Measurements from ENCODE around the gene FAM3B.
A peak's percentile ranks its signal among the peaks of the same experiment; 100 is the strongest.
"Not testable (repeated sequence)": the region's sequence is repeated elsewhere in the genome, so short reads cannot be mapped to it uniquely, and the experiment has no call there.

FAM3B gene

GRCh38 chr21:41349126-41349525 lies 32.5 kb downstream of the FAM3B start:
- Histone ChIP-seq H3K4me3 (ENCODE audit: low read length in 2 of 2) (no peak overlapping the region), H3K36me3 (ENCODE audit: control insufficient read depth in 2 of 2, insufficient read depth in 2 of 2, low read length in 2 of 2) (no peaks in the 10 kb centered on the region), H3K27ac (ENCODE audit: low read depth in 2 of 2, low read length in 2 of 2) (no peak overlapping the region), H3K9me3 (ENCODE audit: control insufficient read depth in 2 of 2, low read length in 2 of 2) (no peaks in the 10 kb centered on the region), H3K27me3 (ENCODE audit: control insufficient read depth in 2 of 2, insufficient read depth in 2 of 2, low read length in 2 of 2) (peaks cover 0 to 10% of the 10 kb centered on the region in 2 donors), H3K9ac (ENCODE audit: low read depth in 1 of 2, low read length in 2 of 2) (no peak overlapping the region), H3K4me1 (ENCODE audit: control insufficient read depth in 2 of 2, insufficient read depth in 2 of 2, low read length in 2 of 2) (no peaks in the 10 kb centered on the region)

GRCh38 chr21:41349619-41350390 lies 33.2 kb downstream of the FAM3B start:
- Histone ChIP-seq H3K4me3 (ENCODE audit: low read length in 2 of 2) (no peak overlapping the region), H3K9ac (ENCODE audit: low read depth in 1 of 2, low read length in 2 of 2) (no peak overlapping the region), H3K36me3 (ENCODE audit: control insufficient read depth in 2 of 2, insufficient read depth in 2 of 2, low read length in 2 of 2) (no peaks in the 10 kb centered on the region), H3K27ac (ENCODE audit: low read depth in 2 of 2, low read length in 2 of 2) (no peak overlapping the region), H3K27me3 (ENCODE audit: control insufficient read depth in 2 of 2, insufficient read depth in 2 of 2, low read length in 2 of 2) (peaks cover 0 to 10% of the 10 kb centered on the region in 2 donors), H3K4me1 (ENCODE audit: control insufficient read depth in 2 of 2, insufficient read depth in 2 of 2, low read length in 2 of 2) (no peaks in the 10 kb centered on the region), H3K9me3 (ENCODE audit: control insufficient read depth in 2 of 2, low read length in 2 of 2) (no peaks in the 10 kb centered on the region)

GRCh38 chr21:41350436-41351155 lies 34.0 kb downstream of the FAM3B start:
- H3K9me3 ChIP-seq (ENCODE audit: control insufficient read depth in 2 of 2, low read length in 2 of 2): no peaks in the 10 kb centered on the region
- no peak overlapping the region for H3K27ac ChIP-seq (ENCODE audit: low read depth in 2 of 2, low read length in 2 of 2)
- no peaks in the 10 kb centered on the region for H3K4me1 ChIP-seq (ENCODE audit: control insufficient read depth in 2 of 2, insufficient read depth in 2 of 2, low read length in 2 of 2)
- H3K27me3 ChIP-seq (ENCODE audit: control insufficient read depth in 2 of 2, insufficient read depth in 2 of 2, low read length in 2 of 2): peaks cover 0 to 10% of the 10 kb centered on the region in 2 donors
- H3K9ac ChIP-seq (ENCODE audit: low read depth in 1 of 2, low read length in 2 of 2): no peak overlapping the region
- no peak overlapping the region for H3K4me3 ChIP-seq (ENCODE audit: low read length in 2 of 2)
- H3K36me3 ChIP-seq (ENCODE audit: control insufficient read depth in 2 of 2, insufficient read depth in 2 of 2, low read length in 2 of 2): no peaks in the 10 kb centered on the region

GRCh38 chr21:41357546-41357945 lies 40.9 kb downstream of the FAM3B start:
- H3K27me3 ChIP-seq (ENCODE audit: control insufficient read depth in 2 of 2, insufficient read depth in 2 of 2, low read length in 2 of 2): no peaks in the 10 kb centered on the region
- H3K36me3 ChIP-seq (ENCODE audit: control insufficient read depth in 2 of 2, insufficient read depth in 2 of 2, low read length in 2 of 2): no peaks in the 10 kb centered on the region
- no peak overlapping the region for H3K27ac ChIP-seq (ENCODE audit: low read depth in 2 of 2, low read length in 2 of 2)
- H3K9me3 ChIP-seq (ENCODE audit: control insufficient read depth in 2 of 2, low read length in 2 of 2): no peaks in the 10 kb centered on the region
- no peak overlapping the region for H3K4me3 ChIP-seq (ENCODE audit: low read length in 2 of 2)
- H3K4me1 ChIP-seq (ENCODE audit: control insufficient read depth in 2 of 2, insufficient read depth in 2 of 2, low read length in 2 of 2): peaks cover 12 to 19% of the 10 kb centered on the region in 2 donors
- no peak overlapping the region for H3K9ac ChIP-seq (ENCODE audit: low read depth in 1 of 2, low read length in 2 of 2)

GRCh38 chr21:41358193-41359166 lies 41.9 kb downstream of the FAM3B start:
- H3K9ac ChIP-seq (ENCODE audit: low read depth in 1 of 2, low read length in 2 of 2): no peak overlapping the region
- H3K36me3 ChIP-seq (ENCODE audit: control insufficient read depth in 2 of 2, insufficient read depth in 2 of 2, low read length in 2 of 2): no peaks in the 10 kb centered on the region
- H3K4me1 ChIP-seq (ENCODE audit: control insufficient read depth in 2 of 2, insufficient read depth in 2 of 2, low read length in 2 of 2): peaks cover 13 to 19% of the 10 kb centered on the region in 2 donors
- H3K27me3 ChIP-seq (ENCODE audit: control insufficient read depth in 2 of 2, insufficient read depth in 2 of 2, low read length in 2 of 2): no peaks in the 10 kb centered on the region
- H3K9me3 ChIP-seq (ENCODE audit: control insufficient read depth in 2 of 2, low read length in 2 of 2): no peaks in the 10 kb centered on the region
- H3K4me3 ChIP-seq (ENCODE audit: low read length in 2 of 2): no peak overlapping the region
- no peak overlapping the region for H3K27ac ChIP-seq (ENCODE audit: low read depth in 2 of 2, low read length in 2 of 2)

GRCh38 chr21:41359286-41359685 lies 42.7 kb downstream of the FAM3B start:
- no peaks in the 10 kb centered on the region for H3K36me3 ChIP-seq (ENCODE audit: control insufficient read depth in 2 of 2, insufficient read depth in 2 of 2, low read length in 2 of 2)
- no peaks in the 10 kb centered on the region for H3K27me3 ChIP-seq (ENCODE audit: control insufficient read depth in 2 of 2, insufficient read depth in 2 of 2, low read length in 2 of 2)
- H3K9me3 ChIP-seq (ENCODE audit: control insufficient read depth in 2 of 2, low read length in 2 of 2): no peaks in the 10 kb centered on the region
- peaks cover 19 to 20% of the 10 kb centered on the region in 2 donors for H3K4me1 ChIP-seq (ENCODE audit: control insufficient read depth in 2 of 2, insufficient read depth in 2 of 2, low read length in 2 of 2)
- H3K4me3 ChIP-seq (ENCODE audit: low read length in 2 of 2): no peak overlapping the region
- no peak overlapping the region for H3K9ac ChIP-seq (ENCODE audit: low read depth in 1 of 2, low read length in 2 of 2)
- H3K27ac ChIP-seq (ENCODE audit: low read depth in 2 of 2, low read length in 2 of 2): no peak overlapping the region

- Histone ChIP-seq H3K4me1 (ENCODE audit: control insufficient read depth in 2 of 2, insufficient read depth in 2 of 2, low read length in 2 of 2) (peaks cover 19 to 20% of the 10 kb centered on the region in 2 donors), H3K27ac (ENCODE audit: low read depth in 2 of 2, low read length in 2 of 2) (peak overlapping the region in 1 of 2 donors; percentile 88)
- H3K9me3 ChIP-seq (ENCODE audit: control insufficient read depth in 2 of 2, low read length in 2 of 2); H3K27me3 ChIP-seq (ENCODE audit: control insufficient read depth in 2 of 2, insufficient read depth in 2 of 2, low read length in 2 of 2); H3K36me3 ChIP-seq (ENCODE audit: control insufficient read depth in 2 of 2, insufficient read depth in 2 of 2, low read length in 2 of 2); H3K4me3 ChIP-seq (ENCODE audit: low read length in 2 of 2); H3K9ac ChIP-seq (ENCODE audit: low read depth in 1 of 2, low read length in 2 of 2): not testable (repeated sequence)
Measured at GRCh38 chr21:41359754-41360071, 43.1 kb downstream of the FAM3B start.

- H3K9ac ChIP-seq (ENCODE audit: low read depth in 1 of 2, low read length in 2 of 2): no peak overlapping the region
- peaks cover 0 to 1% of the 10 kb centered on the region in 2 donors for H3K27me3 ChIP-seq (ENCODE audit: control insufficient read depth in 2 of 2, insufficient read depth in 2 of 2, low read length in 2 of 2)
- peaks cover 19 to 20% of the 10 kb centered on the region in 2 donors for H3K4me1 ChIP-seq (ENCODE audit: control insufficient read depth in 2 of 2, insufficient read depth in 2 of 2, low read length in 2 of 2)
- no peaks in the 10 kb centered on the region for H3K9me3 ChIP-seq (ENCODE audit: control insufficient read depth in 2 of 2, low read length in 2 of 2)
- no peaks in the 10 kb centered on the region for H3K36me3 ChIP-seq (ENCODE audit: control insufficient read depth in 2 of 2, insufficient read depth in 2 of 2, low read length in 2 of 2)
- H3K4me3 ChIP-seq (ENCODE audit: low read length in 2 of 2): no peak overlapping the region
- peak overlapping the region; percentile 25 to 88 for H3K27ac ChIP-seq (ENCODE audit: low read depth in 2 of 2, low read length in 2 of 2)
Measured at GRCh38 chr21:41360072-41360821, 43.6 kb downstream of the FAM3B start.

GRCh38 chr21:41361053-41361785 lies 44.6 kb downstream of the FAM3B start:
- H3K4me3 ChIP-seq (ENCODE audit: low read length in 2 of 2): peak overlapping the region; percentile 57 to 72
- peaks cover 0 to 1% of the 10 kb centered on the region in 2 donors for H3K27me3 ChIP-seq (ENCODE audit: control insufficient read depth in 2 of 2, insufficient read depth in 2 of 2, low read length in 2 of 2)
- H3K27ac ChIP-seq (ENCODE audit: low read depth in 2 of 2, low read length in 2 of 2): peak overlapping the region; percentile 83 to 88
- H3K4me1 ChIP-seq (ENCODE audit: control insufficient read depth in 2 of 2, insufficient read depth in 2 of 2, low read length in 2 of 2): peaks cover 19 to 20% of the 10 kb centered on the region in 2 donors
- H3K36me3 ChIP-seq (ENCODE audit: control insufficient read depth in 2 of 2, insufficient read depth in 2 of 2, low read length in 2 of 2): no peaks in the 10 kb centered on the region
- peak overlapping the region; percentile 58 to 70 for H3K9ac ChIP-seq (ENCODE audit: low read depth in 1 of 2, low read length in 2 of 2)
- H3K9me3 ChIP-seq (ENCODE audit: control insufficient read depth in 2 of 2, low read length in 2 of 2): no peaks in the 10 kb centered on the region

Measured in mucosa of rectum (tissue), 2 donors.